Endothelial cell of umbilical vein (primary cell): ENCODE measurements around the gene C19orf85.

Source experiments
- POLR2AphosphoS5 ChIP-seq: IDR thresholded peaks from 2 replicates; pipeline ENCODE4 v1.6.1; 2012; ENCODE audit warnings: low read depth, mild to moderate bottlenecking, control low read depth, low read length, moderate library complexity; ENCODE audit not compliant: insufficient read depth
- TF ChIP-seq, protein P1 (sequence below), 2 donors: IDR thresholded peaks; 1 replicate in 1 of 2; 2 replicates in 1 of 2; pipeline ENCODE4 v1.5.1; 2011; ENCODE audit warnings: low read length in 2 of 2, mild to moderate bottlenecking in 2 of 2, moderate library complexity in 2 of 2, control low read depth in 1 of 2, inconsistent platforms in 1 of 2, low read depth in 1 of 2; ENCODE audit not compliant: insufficient read depth in 1 of 2; ENCODE audit errors: extremely low read depth in 1 of 2

DNA sequence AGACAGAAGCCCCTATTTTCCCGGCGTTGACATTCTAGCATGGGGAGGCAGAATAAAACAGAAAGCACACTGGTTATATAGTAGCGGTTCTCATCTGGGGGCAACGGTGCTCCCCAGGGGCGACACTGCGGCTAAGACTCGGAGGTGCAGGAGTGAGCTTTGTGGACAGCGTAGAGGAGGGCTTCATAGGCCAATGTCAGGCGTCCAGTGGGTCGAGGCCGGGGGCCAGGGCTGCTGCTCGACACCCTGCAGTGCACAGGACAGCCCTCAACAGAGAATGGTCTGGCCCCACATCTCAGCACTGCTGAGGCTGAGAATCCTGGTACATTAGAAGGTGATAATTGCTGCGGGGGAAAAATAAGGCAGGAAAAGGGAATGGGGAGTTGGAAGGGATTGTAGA is 13.4 kb upstream of the C19orf85 start:
- TF ChIP-seq, protein P1, sequence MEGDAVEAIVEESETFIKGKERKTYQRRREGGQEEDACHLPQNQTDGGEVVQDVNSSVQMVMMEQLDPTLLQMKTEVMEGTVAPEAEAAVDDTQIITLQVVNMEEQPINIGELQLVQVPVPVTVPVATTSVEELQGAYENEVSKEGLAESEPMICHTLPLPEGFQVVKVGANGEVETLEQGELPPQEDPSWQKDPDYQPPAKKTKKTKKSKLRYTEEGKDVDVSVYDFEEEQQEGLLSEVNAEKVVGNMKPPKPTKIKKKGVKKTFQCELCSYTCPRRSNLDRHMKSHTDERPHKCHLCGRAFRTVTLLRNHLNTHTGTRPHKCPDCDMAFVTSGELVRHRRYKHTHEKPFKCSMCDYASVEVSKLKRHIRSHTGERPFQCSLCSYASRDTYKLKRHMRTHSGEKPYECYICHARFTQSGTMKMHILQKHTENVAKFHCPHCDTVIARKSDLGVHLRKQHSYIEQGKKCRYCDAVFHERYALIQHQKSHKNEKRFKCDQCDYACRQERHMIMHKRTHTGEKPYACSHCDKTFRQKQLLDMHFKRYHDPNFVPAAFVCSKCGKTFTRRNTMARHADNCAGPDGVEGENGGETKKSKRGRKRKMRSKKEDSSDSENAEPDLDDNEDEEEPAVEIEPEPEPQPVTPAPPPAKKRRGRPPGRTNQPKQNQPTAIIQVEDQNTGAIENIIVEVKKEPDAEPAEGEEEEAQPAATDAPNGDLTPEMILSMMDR (IDR thresholded peaks at IDR 0.05; ENCODE audit: extremely low read depth in 1 of 2, insufficient read depth in 1 of 2, low read depth in 1 of 2, low read length in 2 of 2) = no peak
- no peak for TF ChIP-seq POLR2AphosphoS5
